OCI-LY7 (cell line): ENCODE results near the gene PSKH1. TPM values are rescaled to one million over a fixed set of nuclear protein-coding genes. Genes with fewer than 3 reads are reported as not detected.

Experiments
- BruUV-seq: library from RNA; stranded (reverse); fragments of 400-500 nt; replicated peaks from 2 replicates; lab custom pipeline; 2021; lab: Mats Ljungman, UMichigan
- CTCF ChIA-PET: fragments of 300-600 bp; sonication (Branson Sonifier 250); formaldehyde crosslinking; loops from one replicate; lab custom pipeline; 2022; ENCODE audit warnings: antibody characterized with exemption; ENCODE audit not compliant: unreplicated experiment; lab: Charles Lee
- POLR2A ChIA-PET: fragments of 300-600 bp; sonication (Branson Sonifier 250); formaldehyde crosslinking; loops from one replicate; lab custom pipeline; 2022; ENCODE audit warnings: antibody characterized with exemption; lab: Charles Lee
- DNase-seq: peaks from one replicate; pipeline ENCODE4 v3.0.0-alpha.2; 2015; ENCODE audit warnings: low spot score
- H2AFZ ChIP-seq: fragments of 200-600 bp; sonication (generic), shearing (Covaris generic); 2 replicates; pipeline ENCODE4 v1.6.1; 2014; ENCODE audit warnings: mild to moderate bottlenecking, antibody characterized with exemption, low read length, moderate library complexity
- H3K27ac ChIP-seq: fragments of 200-600 bp; sonication (generic); 2 replicates; pipeline ENCODE4 v1.5.1; 2014; ENCODE audit warnings: mixed run types, low read depth, mild to moderate bottlenecking, moderate library complexity, low read length, inconsistent platforms; ENCODE audit not compliant: poor library complexity, severe bottlenecking
- H3K36me3 ChIP-seq: fragments of 200-600 bp; sonication (generic); 2 replicates; pipeline ENCODE4 v1.6.1; 2014; ENCODE audit warnings: mild to moderate bottlenecking, antibody characterized with exemption, low read length, moderate library complexity, mixed read lengths; ENCODE audit not compliant: insufficient read depth
- H3K4me1 ChIP-seq: fragments of 200-600 bp; sonication (generic); 2 replicates; pipeline ENCODE4 v1.5.1; 2014; ENCODE audit warnings: mild to moderate bottlenecking, low read length; ENCODE audit not compliant: insufficient read depth, poor library complexity, severe bottlenecking
- H3K4me2 ChIP-seq: fragments of 200-600 bp; sonication (generic); 2 replicates; pipeline ENCODE4 v1.6.1; 2014; ENCODE audit warnings: mild to moderate bottlenecking, low read length
- H3K4me3 ChIP-seq: fragments of 200-600 bp; sonication (generic); 2 replicates; pipeline ENCODE4 v1.5.1; 2014; ENCODE audit warnings: mild to moderate bottlenecking, low read depth, low read length; ENCODE audit not compliant: poor library complexity, severe bottlenecking
- H3K79me2 ChIP-seq: fragments of 200-600 bp; sonication (generic); 2 replicates; pipeline ENCODE4 v1.6.1; 2016; ENCODE audit warnings: low read depth, mild to moderate bottlenecking, low read length, moderate library complexity, mixed read lengths; ENCODE audit not compliant: insufficient read depth
- H3K9me2 ChIP-seq: fragments of 200-600 bp; sonication (generic); 2 replicates; pipeline ENCODE4 v1.6.1; 2016; ENCODE audit warnings: mild to moderate bottlenecking, low read length, mixed read lengths; ENCODE audit not compliant: insufficient read depth
- H3K9me3 ChIP-seq: fragments of 200-600 bp; sonication (generic); 2 replicates; pipeline ENCODE4 v1.6.1; 2014; ENCODE audit warnings: mild to moderate bottlenecking, mixed run types, low read length, mixed read lengths
- H4K20me1 ChIP-seq: fragments of 200-600 bp; sonication (generic); 2 replicates; pipeline ENCODE4 v1.6.1; 2014; ENCODE audit warnings: mild to moderate bottlenecking, antibody characterized with exemption, low read length, moderate library complexity, mixed read lengths; ENCODE audit not compliant: insufficient read depth
- CTCF ChIP-seq: fragments of 200-600 bp; sonication (generic); conservative IDR thresholded peaks from 2 replicates; pipeline ENCODE4 v1.5.1; 2014; ENCODE audit warnings: mild to moderate bottlenecking, antibody characterized with exemption, low read length, moderate library complexity, mixed read lengths
- EZH2phosphoT487 ChIP-seq: fragments of 200-600 bp; sonication (generic); IDR thresholded peaks from 2 replicates; pipeline ENCODE4 v1.6.1; 2018; ENCODE audit warnings: low read depth, borderline replicate concordance, mild to moderate bottlenecking, mixed run types, antibody characterized with exemption, low read length, moderate library complexity, mixed read lengths
- intact Hi-C: fragments of 100-400 bp; cut with micrococcal nuclease; formaldehyde crosslinking; loops from one replicate; pipeline ENCODE4 v1.10.0; 2022; ENCODE audit not compliant: unreplicated experiment
- total RNA-seq, 2 experiments: library from RNA; depleted of rRNA in 1 of 2; stranded (reverse); fragments of >200 nt in 1 of 2; shearing (Covaris generic) in 1 of 2; gene quantifications; 2 replicates each; pipeline ENCODE4 v1.2.3, GENCODE V29; 2014 to 2022

Gene PSKH1
- total RNA-seq, 2 experiments from 2014 or later: 10.4 to 27.1 TPM

- Histone ChIP-seq H3K4me2 (no peak overlapping the region), H3K4me1 (peaks cover 25% of the 10 kb centered on the region), H3K4me3 (no peak overlapping the region), H3K36me3 (no peaks in the 10 kb centered on the region), H3K9me3 (no peaks in the 10 kb centered on the region), H3K9me2 (no peaks in the 10 kb centered on the region), H3K27ac (no peak overlapping the region), H4K20me1 (no peaks in the 10 kb centered on the region), H2AFZ (no peak overlapping the region), H3K79me2 (no peaks in the 10 kb centered on the region)
- ChIA-PET CTCF (no interaction called here), POLR2A (no interaction called here)
- BruUV-seq: no TSS peak
- no peak for TF ChIP-seq EZH2phosphoT487
- no peak for TF ChIP-seq CTCF
- intact Hi-C loops: no loop called here
- DNase-seq: no peak
Observed at GRCh38 chr16:67963292-67963661, 70.2 kb downstream of the PSKH1 start.

- Histone ChIP-seq H3K4me1 (peaks cover 27% of the 10 kb centered on the region), H3K9me3 (no peaks in the 10 kb centered on the region), H2AFZ (no peak overlapping the region), H4K20me1 (no peaks in the 10 kb centered on the region), H3K79me2 (no peaks in the 10 kb centered on the region), H3K4me2 (no peak overlapping the region), H3K36me3 (no peaks in the 10 kb centered on the region), H3K4me3 (no peak overlapping the region), H3K27ac (no peak overlapping the region), H3K9me2 (no peaks in the 10 kb centered on the region)
- no TSS peak for BruUV-seq
- intact Hi-C loops: no loop called here
- no peak for DNase-seq
- ChIA-PET POLR2A (interaction anchor here (0.8 kb wide), 1 partner anchor 157 kb away, joined by 5 read pairs; no protein-coding TSS in a partner anchor), CTCF (no interaction called here)
- TF ChIP-seq EZH2phosphoT487 (no peak), CTCF (no peak)
Observed at GRCh38 chr16:67963662-67964321, 70.7 kb downstream of the PSKH1 start.

GRCh38 chr16:67964477-67965131, 71.5 kb downstream of the PSKH1 start:
- ChIA-PET CTCF (no interaction called here), POLR2A (interaction anchor here (0.8 kb wide), 1 partner anchor 157 kb away, joined by 5 read pairs; no protein-coding TSS in a partner anchor)
- DNase-seq: no peak
- H3K79me2 ChIP-seq: no peaks in the 10 kb centered on the region
- TF ChIP-seq CTCF (no peak), EZH2phosphoT487 (no peak)
- no peak overlapping the region for H3K27ac ChIP-seq
- H2AFZ ChIP-seq: no peak overlapping the region
- no peak overlapping the region for H3K4me2 ChIP-seq
- H3K9me2 ChIP-seq: no peaks in the 10 kb centered on the region
- no peaks in the 10 kb centered on the region for H4K20me1 ChIP-seq
- H3K4me1 ChIP-seq: peaks cover 34% of the 10 kb centered on the region
- no peak overlapping the region for H3K4me3 ChIP-seq
- intact Hi-C loops: no loop called here
- no peaks in the 10 kb centered on the region for H3K9me3 ChIP-seq
- no peaks in the 10 kb centered on the region for H3K36me3 ChIP-seq
- no TSS peak for BruUV-seq
